Prostate gland (tissue), 2 donors: ENCODE measurements around the gene PPP2R2D.

ENCODE experiments used
- POLR2A ChIP-seq: fragments of 450-650 bp; IDR thresholded peaks from one replicate; pipeline ENCODE4 v1.6.1; 2016; ENCODE audit warnings: antibody characterized with exemption, mild to moderate bottlenecking
- POLR2AphosphoS5 ChIP-seq: sonication (generic); formaldehyde crosslinking; IDR thresholded peaks from one replicate; pipeline ENCODE4 v1.6.1; 2017; ENCODE audit warnings: antibody characterized with exemption
- TF ChIP-seq, protein P1 (sequence below), 4 experiments: fragments of 200-600 bp in 2 of 4; fragments of 450-650 bp in 2 of 4; sonication (generic) in 2 of 4; IDR thresholded peaks; 1 replicate in 3 of 4; 2 replicates in 1 of 4; pipeline ENCODE4 v1.5.1; 2016 to 2019; ENCODE audit warnings: antibody characterized with exemption in 4 of 4, mild to moderate bottlenecking in 2 of 4, moderate library complexity in 2 of 4

DNA sequence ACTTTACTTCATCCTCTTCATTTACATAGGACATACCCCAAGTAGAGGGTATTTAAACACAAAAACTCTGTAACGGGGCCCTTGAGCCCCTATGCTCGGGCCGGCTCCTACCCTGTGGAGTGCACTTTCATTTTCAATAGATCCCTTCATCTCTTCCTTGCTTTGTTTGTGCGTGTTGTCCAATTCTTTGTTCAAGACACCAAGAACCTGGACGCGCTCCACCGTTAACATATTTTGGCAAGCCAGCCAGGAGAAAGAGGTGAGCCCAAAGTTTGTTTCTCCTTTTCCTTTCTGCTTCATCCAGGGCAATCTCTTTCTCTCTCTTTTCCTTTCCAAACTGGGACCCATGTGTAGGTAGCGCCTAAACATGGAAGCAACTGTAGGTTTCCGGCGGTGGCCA, 106.9 kb downstream of the PPP2R2D start:
- TF ChIP-seq, protein P1, sequence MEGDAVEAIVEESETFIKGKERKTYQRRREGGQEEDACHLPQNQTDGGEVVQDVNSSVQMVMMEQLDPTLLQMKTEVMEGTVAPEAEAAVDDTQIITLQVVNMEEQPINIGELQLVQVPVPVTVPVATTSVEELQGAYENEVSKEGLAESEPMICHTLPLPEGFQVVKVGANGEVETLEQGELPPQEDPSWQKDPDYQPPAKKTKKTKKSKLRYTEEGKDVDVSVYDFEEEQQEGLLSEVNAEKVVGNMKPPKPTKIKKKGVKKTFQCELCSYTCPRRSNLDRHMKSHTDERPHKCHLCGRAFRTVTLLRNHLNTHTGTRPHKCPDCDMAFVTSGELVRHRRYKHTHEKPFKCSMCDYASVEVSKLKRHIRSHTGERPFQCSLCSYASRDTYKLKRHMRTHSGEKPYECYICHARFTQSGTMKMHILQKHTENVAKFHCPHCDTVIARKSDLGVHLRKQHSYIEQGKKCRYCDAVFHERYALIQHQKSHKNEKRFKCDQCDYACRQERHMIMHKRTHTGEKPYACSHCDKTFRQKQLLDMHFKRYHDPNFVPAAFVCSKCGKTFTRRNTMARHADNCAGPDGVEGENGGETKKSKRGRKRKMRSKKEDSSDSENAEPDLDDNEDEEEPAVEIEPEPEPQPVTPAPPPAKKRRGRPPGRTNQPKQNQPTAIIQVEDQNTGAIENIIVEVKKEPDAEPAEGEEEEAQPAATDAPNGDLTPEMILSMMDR (IDR thresholded peaks at IDR 0.05), result no peak
- no peak for TF ChIP-seq POLR2A
- peak; percentile 52 for TF ChIP-seq POLR2AphosphoS5
